HG02678 (cell line): ENCODE data around the gene ALDH3A1.

ENCODE experiments used
- ATAC-seq: cut with Tn5 transposase; IDR thresholded peaks from one replicate; pipeline ENCODE4 v1.9.1; 2021; ENCODE audit warnings: mild to moderate bottlenecking, moderate library complexity; ENCODE audit not compliant: unreplicated experiment

The ALDH3A1 gene

DNA sequence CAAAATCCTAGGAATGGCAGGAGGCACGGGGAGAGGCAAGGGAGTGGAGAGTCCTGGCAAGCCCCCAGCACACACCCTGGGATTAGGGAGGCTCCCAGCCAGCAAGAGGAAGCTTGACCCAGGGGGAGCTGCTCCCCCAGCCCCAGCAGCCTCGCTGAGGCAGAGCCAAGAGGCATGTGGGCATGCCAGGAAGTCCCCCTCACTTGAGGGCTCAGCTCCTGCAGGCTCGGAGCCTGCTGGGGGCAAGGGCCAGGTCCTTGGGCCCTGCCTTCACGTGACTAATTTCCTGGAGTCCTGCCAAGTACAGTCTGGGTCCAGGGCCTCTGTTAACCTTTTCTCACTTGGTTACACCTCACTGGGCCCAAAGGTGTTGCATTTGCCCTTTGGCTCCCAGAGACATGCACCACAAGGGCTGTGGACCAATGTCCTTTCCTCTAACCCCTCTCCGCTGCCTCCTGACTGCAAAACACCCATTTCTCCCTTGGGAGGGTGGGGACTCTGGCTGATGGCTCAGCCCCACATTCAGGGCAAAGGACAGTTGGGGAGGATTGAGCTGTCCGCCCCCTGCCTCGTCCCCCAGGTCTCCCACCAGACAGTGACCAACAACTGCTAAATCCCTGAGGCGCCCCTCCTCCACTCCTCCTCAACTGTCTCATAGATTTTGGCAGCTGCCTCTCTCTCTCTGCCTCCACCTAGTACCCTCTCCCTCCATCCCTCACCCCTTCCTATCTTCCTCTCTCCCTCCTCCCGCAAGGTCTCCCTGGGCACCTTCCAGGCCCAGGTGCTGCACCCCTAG lies 27.3 kb downstream of the ALDH3A1 start:
- no peak for ATAC-seq

GRCh38 chr17:19720210-19720475 lies 28.0 kb downstream of the ALDH3A1 start:
- no peak for ATAC-seq

GRCh38 chr17:19719355-19720209 lies 28.5 kb downstream of the ALDH3A1 start:
- no peak for ATAC-seq

- no peak for ATAC-seq
These were observed 29.3 kb downstream of the ALDH3A1 start for GRCh38 chr17:19718613-19719354.

DNA sequence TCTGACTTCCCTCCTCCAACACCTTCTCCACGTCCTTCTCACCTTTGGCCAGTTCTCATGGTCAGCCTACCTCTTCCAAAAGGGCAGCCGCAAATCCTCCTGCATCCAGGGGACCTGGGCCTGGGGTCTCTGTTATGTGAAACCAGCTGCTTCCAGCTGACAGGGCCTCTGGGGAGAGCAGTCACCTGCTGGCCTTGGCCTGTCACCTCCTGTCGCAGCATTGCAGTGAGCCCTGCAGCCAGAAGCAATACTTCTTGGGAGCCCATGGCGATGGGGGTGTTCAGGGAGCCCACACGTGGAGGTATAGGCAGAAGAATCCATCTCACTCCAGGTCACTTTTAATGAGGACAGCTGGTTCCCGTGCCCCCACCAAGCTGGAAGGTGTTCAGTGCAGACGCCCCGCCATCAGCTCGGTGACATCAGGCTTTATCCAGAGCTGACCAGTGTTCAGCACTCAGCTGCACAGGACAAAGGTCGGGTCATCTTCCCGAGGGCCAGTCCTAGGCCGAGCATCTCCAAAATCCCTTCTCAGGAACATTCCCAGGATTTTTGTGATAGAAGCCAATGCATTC lies 30.0 kb downstream of the ALDH3A1 start:
- no peak for ATAC-seq

DNA sequence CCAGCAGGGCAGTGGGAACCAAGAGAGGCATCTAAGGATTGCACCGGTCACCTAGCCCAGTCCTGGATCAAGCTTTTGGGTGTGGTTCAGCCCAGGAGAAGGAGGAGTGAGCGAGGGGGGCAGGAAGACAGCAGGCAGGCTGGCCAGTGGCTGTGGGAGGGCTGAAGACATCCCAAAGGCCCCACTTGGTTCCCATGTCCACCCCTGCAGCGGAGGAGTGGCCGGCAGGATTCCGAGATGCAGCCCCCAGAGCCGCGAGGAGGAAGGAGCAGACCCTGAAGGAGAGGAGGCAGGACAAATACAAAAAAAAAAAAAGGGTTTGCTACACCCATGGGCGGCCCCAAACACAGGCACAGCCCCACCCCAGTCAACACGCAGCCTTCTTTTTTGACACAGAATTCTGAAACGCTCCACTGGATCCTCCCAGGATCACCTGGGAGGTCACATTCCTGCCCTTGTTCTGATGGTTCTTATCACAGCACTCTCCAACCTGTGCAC lies 30.6 kb downstream of the ALDH3A1 start:
- ATAC-seq: no peak

- ATAC-seq: no peak
These were observed 31.1 kb downstream of the ALDH3A1 start for GRCh38 chr17:19717031-19717360.

DNA sequence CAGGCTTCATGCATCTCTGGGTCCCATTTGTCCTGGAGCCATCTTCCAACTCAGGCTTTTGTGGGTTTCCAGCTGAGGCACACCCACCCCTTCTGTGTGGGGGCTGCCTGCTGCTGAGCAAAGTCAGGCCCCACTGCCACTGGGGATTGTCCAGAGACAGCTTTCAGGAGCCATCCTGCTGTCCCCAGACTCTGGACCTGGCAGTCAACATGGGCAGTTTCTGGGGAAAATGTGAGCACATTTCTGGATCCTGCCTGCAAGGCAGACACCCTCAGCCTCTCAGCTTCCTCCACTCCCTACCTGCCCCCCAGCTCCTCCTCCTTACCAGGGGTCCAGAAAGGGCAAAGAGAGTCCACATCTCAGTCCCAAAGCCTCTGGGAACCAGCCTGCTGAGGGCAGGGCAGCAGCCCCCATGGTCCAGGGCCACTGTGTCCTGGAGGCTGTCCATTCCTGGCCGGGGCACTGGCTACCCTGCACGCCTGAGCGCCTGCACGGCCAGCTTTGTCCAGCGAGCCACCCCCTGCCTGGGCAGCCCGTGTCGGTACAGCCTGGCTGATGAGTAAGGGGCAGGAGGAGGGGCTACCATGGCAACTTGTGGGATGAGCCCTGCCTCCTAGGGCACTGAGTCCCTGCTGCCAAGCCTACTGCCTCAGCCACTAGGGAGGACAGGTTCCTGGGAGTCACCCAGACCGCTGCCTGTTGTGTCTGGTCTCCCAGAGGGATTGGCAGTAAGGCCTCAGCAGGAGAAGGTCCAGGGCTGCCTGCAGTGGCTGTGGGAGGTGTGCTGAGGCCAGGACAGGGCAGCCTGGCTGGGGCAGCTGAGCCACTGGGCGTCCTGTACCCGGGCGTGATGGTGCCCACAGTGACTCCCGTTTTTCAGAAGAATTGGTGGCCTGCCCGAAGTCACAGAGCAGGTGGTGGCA lies 31.7 kb downstream of the ALDH3A1 start, which contains the start of gene SLC47A2:
Gene SLC47A2, minus strand, starts transcription at position 477 of the 923 bp plus-strand sequence. Its CDS starts 29 bp downstream, at position 448.
- ATAC-seq: no peak

GRCh38 chr17:19714542-19715411 lies 33.3 kb downstream of the ALDH3A1 start:
- no peak for ATAC-seq

- ATAC-seq: no peak
These were observed 34.2 kb downstream of the ALDH3A1 start for GRCh38 chr17:19713901-19714361.

- no peak for ATAC-seq
These were observed 34.6 kb downstream of the ALDH3A1 start for GRCh38 chr17:19713462-19713861.

GRCh38 chr17:19712436-19713004 lies 35.6 kb downstream of the ALDH3A1 start:
- no peak for ATAC-seq

DNA sequence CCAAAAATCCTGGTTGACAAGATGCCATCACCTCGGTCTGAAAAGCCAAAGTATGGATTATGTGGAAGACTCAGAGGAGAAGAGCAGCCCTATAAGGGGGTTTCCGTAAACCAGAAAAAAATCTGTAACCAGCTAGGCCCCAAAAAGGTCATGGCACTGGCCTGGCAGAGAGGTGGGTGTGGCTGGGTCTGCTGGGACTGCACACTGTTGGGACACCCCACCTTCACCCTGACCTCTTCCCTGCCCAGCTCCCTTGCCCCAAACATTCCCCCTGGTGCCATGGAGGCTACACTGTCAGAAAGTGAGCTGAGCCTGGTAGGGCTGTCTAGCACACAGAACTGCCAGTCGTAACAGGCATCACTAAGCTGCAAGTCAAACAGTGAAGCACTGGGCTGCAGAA lies 38.3 kb downstream of the ALDH3A1 start:
- ATAC-seq: no peak

GRCh38 chr17:19708431-19709175 lies 39.5 kb downstream of the ALDH3A1 start:
- no peak for ATAC-seq

GRCh38 chr17:19707728-19708221 lies 40.3 kb downstream of the ALDH3A1 start:
- ATAC-seq: no peak

DNA sequence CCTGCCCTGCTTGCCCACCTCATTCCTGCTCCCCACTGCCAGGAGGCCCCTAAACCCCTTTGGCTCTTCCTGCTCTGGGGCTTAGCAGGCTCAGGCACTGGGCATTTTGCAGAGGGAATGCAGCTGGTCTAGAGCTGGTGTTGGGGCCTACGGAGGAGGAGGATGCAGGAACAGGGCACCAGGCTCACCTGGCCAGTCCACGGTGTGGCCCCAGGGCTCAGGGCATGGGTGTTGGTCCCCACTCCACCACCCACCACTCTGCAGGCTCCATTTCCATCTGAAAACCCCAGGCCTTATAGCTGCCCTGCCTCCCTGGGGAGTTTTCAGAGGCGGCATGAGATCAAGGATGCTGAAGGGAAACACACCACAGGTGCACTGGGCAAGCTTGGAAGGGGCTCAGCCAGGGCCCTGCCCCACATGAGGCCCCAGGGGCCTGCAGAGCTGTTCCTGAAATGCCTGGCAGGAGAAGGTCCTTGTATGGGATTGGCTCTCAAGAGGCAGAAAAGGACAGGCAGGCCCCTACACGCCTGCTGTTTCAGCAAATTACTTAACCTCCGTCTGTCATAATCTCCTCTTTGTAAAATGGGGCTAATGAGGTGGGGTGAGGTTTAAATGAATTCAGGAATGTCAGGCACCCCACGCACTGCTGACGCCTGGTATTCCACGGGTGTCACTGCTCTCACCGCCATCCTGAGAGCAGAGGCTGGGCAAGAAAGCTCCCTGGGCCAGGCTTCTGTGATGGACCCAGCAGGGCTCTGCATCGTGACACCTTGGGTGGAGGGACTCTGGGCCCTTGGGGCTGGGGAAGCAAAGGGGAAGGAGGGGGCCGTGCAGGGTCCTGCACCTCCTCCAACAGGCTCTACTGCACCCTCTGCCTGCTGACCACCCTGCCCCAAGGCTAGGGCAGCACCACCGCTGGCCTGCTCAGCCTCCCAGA lies 41.0 kb downstream of the ALDH3A1 start:
- no peak for ATAC-seq
